ENCODE measurements around the gene LUC7L3. TPM values are rescaled to one million over a fixed set of nuclear protein-coding genes. Genes with fewer than 3 reads are reported as not detected.
A peak's percentile ranks its signal among the peaks of the same experiment; 100 is the strongest.

The LUC7L3 gene
- polyA plus RNA-seq, 12 donors, result 191 to 632 (median 338) TPM

DNA sequence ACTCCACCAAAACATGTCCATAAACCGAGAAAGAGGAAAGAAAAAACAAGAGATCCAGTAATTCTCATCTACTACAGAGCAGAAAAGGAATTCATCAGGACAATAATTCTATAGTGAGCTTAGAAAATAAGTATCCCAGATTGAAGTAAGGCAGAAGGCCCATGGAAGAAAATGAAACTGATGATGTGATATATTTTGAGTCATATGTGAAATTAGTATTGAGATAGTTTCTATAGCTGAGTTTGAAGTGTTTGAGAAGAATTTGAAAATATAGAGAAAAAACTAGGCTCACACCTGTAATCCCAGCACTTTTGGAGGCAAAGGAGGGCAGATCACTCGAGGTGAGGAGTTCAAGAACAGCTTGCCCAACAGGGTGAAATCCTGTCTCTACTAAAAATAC lies 19.7 kb downstream of the LUC7L3 start:
- no peak for DNase-seq

DNA sequence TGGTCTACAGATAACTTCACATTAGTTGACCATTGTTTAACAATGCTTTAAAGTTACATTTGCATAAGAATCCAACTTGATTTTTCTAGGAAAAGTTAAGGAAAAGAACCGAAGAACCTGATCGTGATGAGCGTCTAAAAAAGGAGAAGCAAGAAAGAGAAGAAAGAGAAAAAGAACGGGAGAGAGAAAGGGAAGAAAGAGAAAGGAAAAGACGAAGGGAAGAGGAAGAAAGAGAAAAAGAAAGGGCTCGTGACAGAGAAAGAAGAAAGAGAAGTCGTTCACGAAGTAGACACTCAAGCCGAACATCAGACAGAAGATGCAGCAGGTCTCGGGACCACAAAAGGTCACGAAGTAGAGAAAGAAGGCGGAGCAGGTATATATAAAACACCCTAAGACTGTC lies 26.2 kb downstream of the LUC7L3 start:
- DNase-seq, result no peak

DNA sequence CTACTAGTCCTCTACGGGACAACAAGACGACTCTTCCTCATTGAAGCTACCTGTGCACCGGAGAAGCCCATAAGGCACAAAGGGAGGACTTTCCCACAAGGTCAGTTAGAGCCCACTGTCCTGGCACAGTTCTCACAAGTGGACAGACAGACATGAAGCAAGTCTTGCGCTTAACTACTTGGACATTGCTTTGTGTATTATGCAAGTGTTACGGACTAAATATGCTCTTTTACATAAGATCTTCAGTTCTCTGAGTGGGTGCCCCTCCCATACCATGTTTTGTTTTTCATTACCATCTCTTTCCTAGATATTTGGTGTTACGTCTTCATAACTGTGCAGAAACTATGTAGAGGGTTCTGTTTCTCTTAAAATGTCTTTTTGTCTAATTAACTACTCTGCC lies 29.8 kb downstream of the LUC7L3 start:
- no peak for DNase-seq

DNA sequence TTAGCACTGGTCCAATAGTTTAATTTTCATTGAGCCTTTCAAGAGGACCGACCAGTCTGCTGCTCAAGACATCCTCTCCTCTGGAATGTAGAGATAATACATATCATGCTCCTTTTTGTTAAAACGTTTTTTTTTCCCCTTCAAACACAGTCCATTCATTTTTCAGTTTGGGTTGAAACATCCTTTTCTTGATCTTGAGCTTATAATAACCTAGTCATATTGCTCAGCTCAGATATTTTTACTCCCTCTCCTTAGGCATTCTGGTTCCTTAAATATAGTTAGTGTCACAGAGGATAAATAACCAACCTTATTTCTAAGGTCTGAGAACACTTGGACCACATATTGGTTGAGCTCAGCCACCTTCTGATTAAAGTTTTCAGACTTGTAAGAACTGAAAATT lies 35.1 kb downstream of the LUC7L3 start:
- no peak for DNase-seq

DNA sequence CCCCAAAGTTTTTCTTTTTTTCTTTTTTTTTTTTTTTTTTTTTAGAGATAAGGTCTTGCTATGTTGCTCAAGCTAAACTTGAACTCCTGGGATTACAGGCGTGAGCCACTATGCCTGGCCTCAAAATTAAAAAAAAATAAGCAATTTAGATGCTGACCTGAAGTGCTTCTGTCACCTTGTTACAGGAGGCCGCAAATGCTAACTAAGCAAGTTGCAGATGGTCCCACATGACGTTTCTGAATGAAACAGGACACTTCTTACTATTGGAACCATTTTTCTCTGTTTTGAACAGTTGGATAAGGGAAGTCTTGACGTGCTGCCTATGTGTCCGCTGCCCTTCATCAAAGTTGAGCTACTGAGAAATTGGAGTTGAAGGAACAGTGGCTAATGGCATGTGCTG lies 39.1 kb downstream of the LUC7L3 start:
- no peak for DNase-seq

DNA sequence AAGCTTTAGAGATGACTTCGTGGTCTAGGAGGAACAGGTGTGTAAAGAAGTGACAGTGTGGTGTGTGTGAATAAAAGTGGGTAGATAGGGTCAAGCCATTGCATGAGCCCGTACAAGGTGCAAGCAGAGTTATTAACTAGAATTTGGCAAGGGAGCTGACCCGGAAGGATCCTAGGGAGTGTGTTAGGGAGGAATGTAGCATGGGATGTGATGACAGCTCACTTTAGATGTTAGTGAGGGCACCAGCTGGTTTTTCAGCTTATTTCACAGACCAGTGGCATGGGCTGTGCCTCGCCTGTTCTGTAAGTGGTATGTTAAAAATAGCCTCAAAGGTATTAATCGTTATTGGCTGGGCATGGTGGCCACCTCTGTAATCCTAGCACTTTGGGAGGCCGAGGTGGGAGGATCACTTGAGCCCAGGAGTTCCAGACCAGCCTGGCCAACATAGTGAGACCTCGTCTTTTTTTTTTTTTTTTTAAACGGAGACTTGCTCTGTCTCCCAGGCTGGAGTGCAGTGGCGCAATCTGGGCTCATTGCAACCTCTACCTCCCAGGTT lies 39.7 kb downstream of the LUC7L3 start:
- no peak for DNase-seq

DNA sequence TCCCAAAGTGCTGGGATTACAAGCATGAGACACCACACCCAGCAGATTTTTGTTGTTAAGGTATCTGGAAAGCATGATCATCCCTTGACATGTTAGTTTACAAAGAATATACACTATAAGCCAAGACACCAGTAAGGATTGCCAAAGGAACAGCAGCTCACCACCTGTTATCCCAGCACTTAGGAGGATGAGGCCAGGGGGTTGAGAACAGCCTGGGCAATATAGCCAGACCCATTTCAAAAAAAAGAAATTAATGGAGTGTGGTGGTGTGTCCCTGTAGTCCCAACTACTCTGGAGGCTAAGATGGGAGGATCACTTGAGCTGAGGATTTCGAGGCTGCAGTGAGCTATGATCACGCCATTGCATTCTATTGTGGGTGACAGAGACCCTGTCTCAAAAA lies 42.8 kb downstream of the LUC7L3 start:
- DNase-seq, result no peak

GRCh38 chr17:50763716-50764475 lies 44.5 kb downstream of the LUC7L3 start:
- DNase-seq, result no peak

DNA sequence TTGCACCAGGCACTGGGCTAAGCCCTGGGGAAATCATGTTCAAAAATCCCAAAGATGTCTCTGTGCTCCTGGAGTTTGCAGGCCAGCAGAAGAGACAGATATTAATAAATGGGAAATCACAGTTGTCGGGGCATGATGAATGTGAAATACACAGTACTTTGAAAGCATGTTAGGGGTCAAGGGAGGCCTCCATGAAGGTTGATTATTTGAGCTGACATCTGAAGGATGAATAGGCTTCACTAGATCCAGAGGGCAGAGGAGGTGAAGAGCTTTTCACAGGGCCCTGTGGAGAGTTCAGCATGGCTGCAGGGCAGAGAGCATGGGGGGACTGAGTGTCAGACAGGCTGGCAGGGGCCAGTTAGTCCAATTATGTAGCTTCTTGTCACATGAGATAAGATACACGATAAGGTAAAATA lies 45.3 kb downstream of the LUC7L3 start:
- no peak for DNase-seq

GRCh38 chr17:50765454-50766221 lies 46.2 kb downstream of the LUC7L3 start:
- peak; percentile 38 for DNase-seq

GRCh38 chr17:50766222-50767023 lies 47.0 kb downstream of the LUC7L3 start:
- DNase-seq, result no peak

- no peak for DNase-seq
Observed at GRCh38 chr17:50767030-50767429, 47.6 kb downstream of the LUC7L3 start.

DNA sequence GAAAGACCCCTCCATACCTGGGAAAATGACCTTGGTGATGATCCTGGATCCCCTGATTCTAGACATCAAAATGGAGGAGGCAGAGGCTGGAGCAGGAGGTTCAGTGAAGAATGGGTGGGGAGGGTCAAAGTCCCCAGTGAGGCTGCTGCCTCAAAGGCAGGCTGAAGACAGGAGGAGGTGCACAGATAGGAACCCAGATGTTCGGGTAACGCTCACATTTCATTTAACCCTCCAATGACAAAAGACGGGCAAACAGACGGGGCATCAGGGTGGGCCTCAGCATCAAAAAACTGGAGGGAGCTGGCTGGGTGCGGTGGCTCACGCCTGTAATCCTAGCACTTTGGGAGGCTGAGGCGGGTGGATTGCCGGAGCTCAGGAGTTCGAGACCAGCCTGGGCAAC lies 48.0 kb downstream of the LUC7L3 start, which contains the start of gene ANKRD40CL:
Gene ANKRD40CL, minus strand, starts transcription at position 73 of the 400 bp plus-strand sequence. CDS start 605 bp downstream, outside the sequence.
- DNase-seq, result no peak

DNA sequence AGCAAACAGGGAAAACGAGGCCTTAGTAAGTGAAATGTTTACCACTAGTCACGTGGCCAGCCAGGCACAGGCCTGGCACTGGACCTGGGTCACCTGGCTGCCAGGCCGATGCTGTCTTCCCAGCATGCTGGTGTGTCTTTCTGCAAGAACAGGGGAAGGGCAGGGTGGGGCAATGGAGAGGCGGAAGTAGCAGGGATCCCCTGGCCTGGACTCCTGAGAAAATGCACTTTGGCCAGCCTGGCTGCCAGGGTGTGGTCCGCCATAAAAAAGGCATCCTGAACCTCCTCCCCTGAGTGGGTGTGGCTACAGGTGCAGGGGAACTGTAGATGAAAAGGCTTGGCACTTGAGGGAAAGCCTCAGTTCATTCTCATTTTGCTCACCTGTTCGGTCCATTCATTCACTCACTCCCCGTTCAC lies 49.0 kb downstream of the LUC7L3 start:
- DNase-seq, result no peak

- no peak for DNase-seq
Observed at GRCh38 chr17:50769884-50770283, 50.5 kb downstream of the LUC7L3 start.

- DNase-seq, result no peak
Observed at GRCh38 chr17:50770346-50770745, 50.9 kb downstream of the LUC7L3 start.

DNA sequence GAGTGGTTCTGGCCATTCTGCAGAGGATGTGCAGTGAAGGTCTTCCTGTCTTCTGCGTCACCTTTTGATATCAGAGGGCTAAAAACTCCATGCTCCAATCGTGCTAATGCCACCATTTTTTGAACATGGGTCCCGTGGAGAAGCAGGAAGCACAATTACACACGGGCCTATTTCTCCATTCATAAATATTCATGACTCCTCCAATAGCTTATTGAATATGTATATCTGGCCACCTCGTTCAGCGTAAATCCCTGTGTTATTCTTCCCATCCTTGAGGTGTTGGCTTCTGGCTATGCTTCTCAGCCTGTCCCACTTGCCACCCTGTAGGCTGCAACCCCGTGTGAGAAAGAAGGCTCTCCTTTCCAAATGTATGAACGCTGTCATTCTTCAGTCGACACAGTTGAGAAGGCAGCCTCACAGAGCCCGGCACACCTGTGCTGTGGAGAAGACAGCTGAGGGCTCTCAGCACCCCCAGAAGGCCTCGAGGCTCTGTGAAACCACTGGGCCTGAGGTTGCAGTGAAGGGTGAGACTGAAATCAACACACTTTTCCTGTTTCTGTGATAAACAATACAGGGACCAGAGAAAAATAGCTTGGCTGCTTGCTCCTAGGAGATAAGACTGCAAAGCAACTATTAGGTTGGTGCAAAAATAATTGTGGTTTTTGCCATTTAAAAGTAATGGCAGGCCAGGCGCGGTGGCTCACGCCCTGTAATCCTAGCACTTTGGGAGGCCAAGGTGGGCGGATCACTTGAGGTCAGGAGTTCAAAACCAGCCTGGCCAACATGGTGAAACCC lies 52.8 kb downstream of the LUC7L3 start:
- DNase-seq, result no peak

GRCh38 chr17:50774225-50774803 lies 54.9 kb downstream of the LUC7L3 start:
- DNase-seq, result no peak

GRCh38 chr17:50775926-50776325 lies 56.5 kb downstream of the LUC7L3 start:
- no peak for DNase-seq

DNA sequence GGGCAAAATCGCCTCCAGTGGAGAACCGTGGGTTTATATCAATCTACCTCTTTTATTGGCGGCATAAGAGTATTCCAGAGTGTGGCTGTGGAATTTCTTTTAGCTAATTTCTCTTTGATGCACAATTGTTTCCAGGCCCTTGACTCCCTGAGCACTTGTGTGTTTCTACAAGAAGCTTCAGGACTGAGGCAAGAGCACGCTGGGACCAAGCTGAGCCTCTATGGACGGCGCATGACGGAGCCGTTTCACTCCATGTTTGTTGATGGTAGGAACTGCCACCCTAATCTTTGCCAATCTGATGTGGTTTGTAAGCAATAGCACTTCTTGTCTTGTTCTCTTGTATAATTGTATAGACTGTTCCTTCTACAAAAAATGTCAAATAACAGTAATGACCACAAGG lies 59.1 kb downstream of the LUC7L3 start:
- no peak for DNase-seq

GRCh38 chr17:50778988-50779387 lies 59.6 kb downstream of the LUC7L3 start:
- no peak for DNase-seq

Measured in muscle of arm (tissue), 12 donors.